Activated effector memory CD4-positive, alpha-beta T cell treated with anti-CD3 and anti-CD28 coated beads, Interleukin-2, amount 50 U/mL, for 16 hours (primary cell): ENCODE results near the gene PBX1.
"Not testable (repeated sequence)": the region's sequence is repeated elsewhere in the genome, so short reads cannot be mapped to it uniquely, and the experiment has no call there.

Source experiments
- DNase-seq: peaks from one replicate; pipeline ENCODE4 v3.0.0-alpha.2; 2020

The PBX1 gene

GRCh38 chr1:164592634-164593033, 33.6 kb downstream of the PBX1 start:
- DNase-seq, result no peak

- no peak for DNase-seq
Measured at GRCh38 chr1:164595212-164595611, 36.2 kb downstream of the PBX1 start.

- no peak for DNase-seq
Measured at GRCh38 chr1:164596172-164596571, 37.2 kb downstream of the PBX1 start.

GRCh38 chr1:164598719-164599118, 39.7 kb downstream of the PBX1 start:
- DNase-seq, result no peak

GRCh38 chr1:164599272-164599671, 40.3 kb downstream of the PBX1 start:
- no peak for DNase-seq

GRCh38 chr1:164601399-164602100, 42.6 kb downstream of the PBX1 start:
- DNase-seq, result no peak

GRCh38 chr1:164602101-164602422, 43.1 kb downstream of the PBX1 start:
- DNase-seq, result no peak

GRCh38 chr1:164602480-164603093, 43.6 kb downstream of the PBX1 start:
- DNase-seq, result no peak

GRCh38 chr1:164603805-164604204, 44.8 kb downstream of the PBX1 start:
- DNase-seq, result not testable (repeated sequence)

- no peak for DNase-seq
Measured at GRCh38 chr1:164604541-164604940, 45.6 kb downstream of the PBX1 start.

GRCh38 chr1:164605254-164606091, 46.5 kb downstream of the PBX1 start:
- no peak for DNase-seq

GRCh38 chr1:164607351-164607750, 48.4 kb downstream of the PBX1 start:
- DNase-seq, result no peak

- DNase-seq, result no peak
Measured at GRCh38 chr1:164608651-164609057, 49.7 kb downstream of the PBX1 start.

GRCh38 chr1:164609089-164609488, 50.1 kb downstream of the PBX1 start:
- DNase-seq, result no peak

GRCh38 chr1:164610538-164611222, 51.7 kb downstream of the PBX1 start:
- no peak for DNase-seq

- DNase-seq, result no peak
Measured at GRCh38 chr1:164611754-164612642, 53.0 kb downstream of the PBX1 start.

GRCh38 chr1:164613176-164613575, 54.2 kb downstream of the PBX1 start:
- no peak for DNase-seq

GRCh38 chr1:164614316-164614715, 55.3 kb downstream of the PBX1 start:
- no peak for DNase-seq

- no peak for DNase-seq
Measured at GRCh38 chr1:164617377-164618201, 58.6 kb downstream of the PBX1 start.

GRCh38 chr1:164618202-164618564, 59.2 kb downstream of the PBX1 start:
- DNase-seq, result no peak

GRCh38 chr1:164619006-164619784, 60.2 kb downstream of the PBX1 start:
- DNase-seq, result no peak
